MM.1S (cell line): ENCODE measurements around the gene HNF4A.

Experiments
- DNase-seq: peaks from one replicate; pipeline ENCODE4 v3.0.0-alpha.2; 2015
- H2AFZ ChIP-seq: fragments of 300-600 bp; sonication (generic); 2 replicates; pipeline ENCODE4 v1.6.0; 2016; ENCODE audit warnings: antibody characterized with exemption, low read length
- H3F3A ChIP-seq: fragments of 300-600 bp; sonication (generic); 2 replicates; pipeline ENCODE4 v1.6.1; 2016; ENCODE audit warnings: mild to moderate bottlenecking, antibody characterized with exemption, low read length, moderate library complexity, mixed read lengths; ENCODE audit not compliant: insufficient read depth
- H3K27ac ChIP-seq: fragments of 300-600 bp; sonication (generic); 2 replicates; pipeline ENCODE4 v1.5.1; 2016; ENCODE audit warnings: mild to moderate bottlenecking, low read length
- H3K27me3 ChIP-seq: fragments of 300-600 bp; sonication (generic); replicated peaks from 2 replicates; pipeline ENCODE4 v1.6.0; 2016; ENCODE audit warnings: low read length; ENCODE audit not compliant: insufficient read depth
- H3K36me3 ChIP-seq: fragments of 300-600 bp; sonication (generic); replicated peaks from 2 replicates; pipeline ENCODE4 v1.6.1; 2016; ENCODE audit warnings: mild to moderate bottlenecking, low read length, mixed read lengths; ENCODE audit not compliant: insufficient read depth
- H3K4me1 ChIP-seq: fragments of 300-600 bp; sonication (generic); 2 replicates; pipeline ENCODE4 v1.6.1; 2016; ENCODE audit warnings: low read length, mixed read lengths
- H3K4me2 ChIP-seq: fragments of 300-600 bp; sonication (generic); 2 replicates; pipeline ENCODE4 v1.6.0; 2016; ENCODE audit warnings: low read depth, low read length
- H3K4me3 ChIP-seq: fragments of 300-600 bp; sonication (generic); 2 replicates; pipeline ENCODE4 v1.5.1; 2016; ENCODE audit warnings: low read length, mixed read lengths
- H3K79me2 ChIP-seq: fragments of 300-600 bp; sonication (generic); 2 replicates; pipeline ENCODE4 v1.6.1; 2016; ENCODE audit warnings: mixed run types, low read length, mixed read lengths
- H3K9ac ChIP-seq: fragments of 300-600 bp; sonication (generic); 2 replicates; pipeline ENCODE4 v1.6.1; 2016; ENCODE audit warnings: low read length, mixed read lengths
- H3K9me2 ChIP-seq: fragments of 300-600 bp; sonication (generic); replicated peaks from 2 replicates; pipeline ENCODE4 v1.6.1; 2016; ENCODE audit warnings: mild to moderate bottlenecking, low read length, mixed read lengths; ENCODE audit not compliant: insufficient read depth
- H3K9me3 ChIP-seq: fragments of 300-600 bp; sonication (generic); replicated peaks from 2 replicates; pipeline ENCODE4 v1.6.1; 2016; ENCODE audit warnings: mild to moderate bottlenecking, low read length, mixed read lengths; ENCODE audit not compliant: insufficient read depth
- H4K20me1 ChIP-seq: fragments of 300-600 bp; sonication (generic); 2 replicates; pipeline ENCODE4 v1.6.1; 2016; ENCODE audit warnings: mild to moderate bottlenecking, low read length, moderate library complexity, mixed read lengths; ENCODE audit not compliant: insufficient read depth
- EZH2 ChIP-seq: fragments of 300-600 bp; sonication (generic); optimal IDR thresholded peaks from 2 replicates; pipeline ENCODE3; 2017; ENCODE audit warnings: low read depth, mild to moderate bottlenecking, antibody characterized with exemption, low read length, mixed read lengths
- EZH2phosphoT487 ChIP-seq: fragments of 300-600 bp; sonication (generic); IDR thresholded peaks from 2 replicates; pipeline ENCODE4 v1.6.1; 2018; ENCODE audit warnings: antibody characterized with exemption, low read length
- TF ChIP-seq, protein P1 (sequence below): fragments of 300-600 bp; sonication (generic); IDR thresholded peaks from 2 replicates; pipeline ENCODE4 v1.5.1; 2016; ENCODE audit warnings: antibody characterized with exemption, low read length, mixed read lengths

HNF4A gene

DNA sequence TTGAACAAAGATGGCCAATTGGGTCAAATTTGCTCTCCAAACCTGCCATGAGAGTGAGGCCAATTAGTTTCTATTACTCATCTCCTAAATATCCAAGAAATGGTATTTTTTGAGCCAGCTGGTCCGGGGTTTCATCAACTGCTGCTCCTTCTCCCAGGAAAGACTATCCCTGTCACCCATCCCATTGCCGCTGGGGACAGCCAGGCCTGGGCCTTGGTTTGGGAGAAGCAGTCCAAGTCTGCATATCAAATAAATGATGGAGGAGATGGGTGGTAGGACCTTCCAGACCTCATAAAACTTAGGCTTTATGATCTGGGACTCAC, 73.5 kb downstream of the HNF4A start:
- peaks cover 7% of the 10 kb centered on the region; the same call in 1 of the 2 replicates for H3K27me3 ChIP-seq
- H3F3A ChIP-seq = no peaks in the 10 kb centered on the region
- no peaks in the 10 kb centered on the region for H3K79me2 ChIP-seq
- H3K4me3 ChIP-seq = no peak overlapping the region
- no peak overlapping the region for H3K9ac ChIP-seq
- no peak overlapping the region for H2AFZ ChIP-seq
- H3K27ac ChIP-seq = no peak overlapping the region
- no peaks in the 10 kb centered on the region for H3K4me1 ChIP-seq
- H3K9me3 ChIP-seq = no peaks in the 10 kb centered on the region
- no peak overlapping the region for H3K4me2 ChIP-seq
- no peaks in the 10 kb centered on the region for H3K36me3 ChIP-seq
- H4K20me1 ChIP-seq = no peaks in the 10 kb centered on the region
- no peak for DNase-seq
- TF ChIP-seq EZH2phosphoT487 = no peak
- TF ChIP-seq, protein P1, sequence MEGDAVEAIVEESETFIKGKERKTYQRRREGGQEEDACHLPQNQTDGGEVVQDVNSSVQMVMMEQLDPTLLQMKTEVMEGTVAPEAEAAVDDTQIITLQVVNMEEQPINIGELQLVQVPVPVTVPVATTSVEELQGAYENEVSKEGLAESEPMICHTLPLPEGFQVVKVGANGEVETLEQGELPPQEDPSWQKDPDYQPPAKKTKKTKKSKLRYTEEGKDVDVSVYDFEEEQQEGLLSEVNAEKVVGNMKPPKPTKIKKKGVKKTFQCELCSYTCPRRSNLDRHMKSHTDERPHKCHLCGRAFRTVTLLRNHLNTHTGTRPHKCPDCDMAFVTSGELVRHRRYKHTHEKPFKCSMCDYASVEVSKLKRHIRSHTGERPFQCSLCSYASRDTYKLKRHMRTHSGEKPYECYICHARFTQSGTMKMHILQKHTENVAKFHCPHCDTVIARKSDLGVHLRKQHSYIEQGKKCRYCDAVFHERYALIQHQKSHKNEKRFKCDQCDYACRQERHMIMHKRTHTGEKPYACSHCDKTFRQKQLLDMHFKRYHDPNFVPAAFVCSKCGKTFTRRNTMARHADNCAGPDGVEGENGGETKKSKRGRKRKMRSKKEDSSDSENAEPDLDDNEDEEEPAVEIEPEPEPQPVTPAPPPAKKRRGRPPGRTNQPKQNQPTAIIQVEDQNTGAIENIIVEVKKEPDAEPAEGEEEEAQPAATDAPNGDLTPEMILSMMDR = no peak
- no peak for TF ChIP-seq EZH2
- H3K9me2 ChIP-seq = no peaks in the 10 kb centered on the region

DNA sequence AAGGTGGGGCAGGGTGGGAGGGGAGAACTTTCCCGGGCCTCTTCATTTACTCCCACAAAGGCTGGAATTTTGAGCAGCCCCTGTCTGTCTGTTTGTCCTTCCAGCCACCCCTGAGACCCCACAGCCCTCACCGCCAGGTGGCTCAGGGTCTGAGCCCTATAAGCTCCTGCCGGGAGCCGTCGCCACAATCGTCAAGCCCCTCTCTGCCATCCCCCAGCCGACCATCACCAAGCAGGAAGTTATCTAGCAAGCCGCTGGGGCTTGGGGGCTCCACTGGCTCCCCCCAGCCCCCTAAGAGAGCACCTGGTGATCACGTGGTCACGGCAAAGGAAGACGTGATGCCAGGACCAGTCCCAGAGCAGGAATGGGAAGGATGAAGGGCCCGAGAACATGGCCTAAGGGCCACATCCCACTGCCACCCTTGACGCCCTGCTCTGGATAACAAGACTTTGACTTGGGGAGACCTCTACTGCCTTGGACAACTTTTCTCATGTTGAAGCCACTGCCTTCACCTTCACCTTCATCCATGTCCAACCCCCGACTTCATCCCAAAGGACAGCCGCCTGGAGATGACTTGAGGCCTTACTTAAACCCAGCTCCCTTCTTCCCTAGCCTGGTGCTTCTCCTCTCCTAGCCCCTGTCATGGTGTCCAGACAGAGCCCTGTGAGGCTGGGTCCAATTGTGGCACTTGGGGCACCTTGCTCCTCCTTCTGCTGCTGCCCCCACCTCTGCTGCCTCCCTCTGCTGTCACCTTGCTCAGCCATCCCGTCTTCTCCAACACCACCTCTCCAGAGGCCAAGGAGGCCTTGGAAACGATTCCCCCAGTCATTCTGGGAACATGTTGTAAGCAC, 74.1 kb downstream of the HNF4A start:
- H4K20me1 ChIP-seq = no peaks in the 10 kb centered on the region
- H3K4me1 ChIP-seq = no peaks in the 10 kb centered on the region
- no peaks in the 10 kb centered on the region for H3K79me2 ChIP-seq
- TF ChIP-seq, protein P1 = no peak
- TF ChIP-seq EZH2phosphoT487 (no peak), EZH2 (no peak)
- DNase-seq = no peak
- H3K4me3 ChIP-seq = no peak overlapping the region
- no peaks in the 10 kb centered on the region for H3K36me3 ChIP-seq
- no peaks in the 10 kb centered on the region for H3K9me2 ChIP-seq
- peaks cover 7% of the 10 kb centered on the region; the same call in 1 of the 2 replicates for H3K27me3 ChIP-seq
- H3K9me3 ChIP-seq = no peaks in the 10 kb centered on the region
- no peak overlapping the region for H3K4me2 ChIP-seq
- no peak overlapping the region for H2AFZ ChIP-seq
- no peak overlapping the region for H3K9ac ChIP-seq
- H3K27ac ChIP-seq = no peak overlapping the region
- no peaks in the 10 kb centered on the region for H3F3A ChIP-seq

DNA sequence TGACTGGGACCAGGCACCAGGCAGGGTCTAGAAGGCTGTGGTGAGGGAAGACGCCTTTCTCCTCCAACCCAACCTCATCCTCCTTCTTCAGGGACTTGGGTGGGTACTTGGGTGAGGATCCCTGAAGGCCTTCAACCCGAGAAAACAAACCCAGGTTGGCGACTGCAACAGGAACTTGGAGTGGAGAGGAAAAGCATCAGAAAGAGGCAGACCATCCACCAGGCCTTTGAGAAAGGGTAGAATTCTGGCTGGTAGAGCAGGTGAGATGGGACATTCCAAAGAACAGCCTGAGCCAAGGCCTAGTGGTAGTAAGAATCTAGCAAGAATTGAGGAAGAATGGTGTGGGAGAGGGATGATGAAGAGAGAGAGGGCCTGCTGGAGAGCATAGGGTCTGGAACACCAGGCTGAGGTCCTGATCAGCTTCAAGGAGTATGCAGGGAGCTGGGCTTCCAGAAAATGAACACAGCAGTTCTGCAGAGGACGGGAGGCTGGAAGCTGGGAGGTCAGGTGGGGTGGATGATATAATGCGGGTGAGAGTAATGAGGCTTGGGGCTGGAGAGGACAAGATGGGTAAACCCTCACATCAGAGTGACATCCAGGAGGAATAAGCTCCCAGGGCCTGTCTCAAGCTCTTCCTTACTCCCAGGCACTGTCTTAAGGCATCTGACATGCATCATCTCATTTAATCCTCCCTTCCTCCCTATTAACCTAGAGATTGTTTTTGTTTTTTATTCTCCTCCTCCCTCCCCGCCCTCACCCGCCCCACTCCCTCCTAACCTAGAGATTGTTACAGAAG, 75.0 kb downstream of the HNF4A start:
- no peak overlapping the region for H3K4me3 ChIP-seq
- H3K36me3 ChIP-seq = no peaks in the 10 kb centered on the region
- no peak for DNase-seq
- peaks cover 7% of the 10 kb centered on the region; the same call in 1 of the 2 replicates for H3K27me3 ChIP-seq
- no peaks in the 10 kb centered on the region for H4K20me1 ChIP-seq
- H3F3A ChIP-seq = no peaks in the 10 kb centered on the region
- no peaks in the 10 kb centered on the region for H3K9me3 ChIP-seq
- TF ChIP-seq EZH2 = no peak
- no peak for TF ChIP-seq EZH2phosphoT487
- TF ChIP-seq, protein P1 = no peak
- no peak overlapping the region for H3K27ac ChIP-seq
- no peak overlapping the region for H3K9ac ChIP-seq
- no peaks in the 10 kb centered on the region for H3K79me2 ChIP-seq
- no peak overlapping the region for H3K4me2 ChIP-seq
- H2AFZ ChIP-seq = no peak overlapping the region
- H3K4me1 ChIP-seq = no peaks in the 10 kb centered on the region
- no peaks in the 10 kb centered on the region for H3K9me2 ChIP-seq
